GM21447 (cell line): ENCODE results near the gene PHTF2.
"Not testable (repeated sequence)": the region's sequence is repeated elsewhere in the genome, so short reads cannot be mapped to it uniquely, and the experiment has no call there.

Experiments used
- ATAC-seq: cut with Tn5 transposase; IDR thresholded peaks from one replicate; pipeline ENCODE4 v1.9.1; 2021; ENCODE audit not compliant: unreplicated experiment

The PHTF2 gene

GRCh38 chr7:77982926-77983550 lies 184.5 kb downstream of the PHTF2 start:
- no peak for ATAC-seq

DNA sequence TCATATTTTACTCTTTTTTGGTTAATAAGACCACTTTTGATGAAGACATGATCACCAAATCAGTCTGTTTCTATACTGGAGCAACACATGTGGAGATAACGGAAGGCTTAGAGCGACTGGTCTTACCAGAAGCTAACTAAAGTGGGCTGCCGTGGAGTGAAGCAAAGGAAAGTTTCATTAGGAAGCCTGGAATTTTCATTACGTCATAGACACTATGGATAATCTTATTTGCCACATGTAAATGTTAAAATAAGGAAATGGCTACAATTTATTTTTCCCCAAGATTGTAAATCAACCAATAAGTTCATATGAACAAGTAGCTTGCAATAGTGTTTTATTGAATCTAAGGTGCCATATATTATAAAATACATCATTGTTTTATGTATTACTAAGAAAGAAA lies 185.4 kb downstream of the PHTF2 start:
- no peak for ATAC-seq

- ATAC-seq, result no peak
Measured at GRCh38 chr7:77985232-77985973, 186.8 kb downstream of the PHTF2 start.

GRCh38 chr7:77985974-77986339 lies 187.4 kb downstream of the PHTF2 start:
- no peak for ATAC-seq

GRCh38 chr7:77989981-77990566 lies 191.5 kb downstream of the PHTF2 start:
- no peak for ATAC-seq

DNA sequence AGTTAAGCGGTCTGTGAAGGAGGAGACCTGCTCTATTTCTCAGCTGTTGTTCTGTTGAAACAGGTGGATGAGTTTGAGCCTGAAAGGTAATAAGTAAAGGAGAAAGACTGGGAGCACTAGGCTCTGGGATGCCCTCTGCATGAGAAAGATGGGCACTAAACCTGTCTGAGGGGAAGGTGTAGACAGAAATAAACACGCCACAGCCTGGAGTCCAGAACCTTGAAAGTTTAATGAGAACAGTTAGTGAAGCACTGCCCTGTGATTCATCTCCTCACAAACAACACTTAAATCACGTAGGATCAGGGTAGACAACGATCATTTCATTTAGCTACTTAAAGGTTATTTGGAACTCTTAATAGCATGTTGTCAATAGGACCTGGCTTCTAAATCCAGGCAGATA lies 193.1 kb downstream of the PHTF2 start:
- no peak for ATAC-seq

DNA sequence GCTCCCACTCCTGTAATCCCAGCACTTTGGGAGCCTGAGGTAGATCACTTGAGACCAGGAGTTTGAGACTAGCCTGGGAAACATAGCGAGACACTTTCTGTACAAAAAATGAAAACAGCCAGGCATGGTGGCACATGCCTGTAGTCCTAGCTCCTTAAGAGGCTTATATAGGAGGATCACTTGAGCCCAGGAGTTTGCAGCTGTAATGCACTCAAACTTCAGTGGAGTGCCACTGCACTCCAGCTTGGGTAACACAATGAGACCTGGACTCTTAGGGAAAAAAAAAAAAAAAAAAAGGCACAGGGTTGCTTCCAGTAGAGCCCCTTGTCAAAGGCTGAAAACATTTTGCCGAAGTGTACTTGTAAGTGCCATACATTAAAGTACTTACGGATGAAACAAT lies 195.3 kb downstream of the PHTF2 start:
- ATAC-seq, result no peak

- ATAC-seq, result no peak
Measured at GRCh38 chr7:77995717-77996116, 197.1 kb downstream of the PHTF2 start.

DNA sequence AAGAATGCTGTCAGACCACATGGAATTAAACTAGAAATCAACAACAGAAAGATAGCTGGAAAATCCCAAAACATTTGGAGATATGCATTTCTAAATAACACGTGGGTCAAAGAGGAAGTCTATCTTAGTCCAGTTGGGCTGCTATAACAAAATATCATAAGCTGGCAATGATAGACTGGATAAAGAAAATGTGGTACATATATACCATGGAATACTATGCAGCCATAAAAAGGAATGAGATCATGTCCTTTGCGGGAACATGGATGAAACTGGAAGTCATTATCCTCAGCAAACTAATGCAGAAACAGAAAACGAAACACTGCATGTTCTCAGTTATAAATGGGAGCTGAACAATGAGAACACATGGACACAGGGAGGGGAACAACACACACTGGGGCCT lies 200.6 kb downstream of the PHTF2 start:
- not testable (repeated sequence) for ATAC-seq

- no peak for ATAC-seq
Measured at GRCh38 chr7:78002021-78002420, 203.4 kb downstream of the PHTF2 start.

- no peak for ATAC-seq
Measured at GRCh38 chr7:78002715-78003114, 204.1 kb downstream of the PHTF2 start.

DNA sequence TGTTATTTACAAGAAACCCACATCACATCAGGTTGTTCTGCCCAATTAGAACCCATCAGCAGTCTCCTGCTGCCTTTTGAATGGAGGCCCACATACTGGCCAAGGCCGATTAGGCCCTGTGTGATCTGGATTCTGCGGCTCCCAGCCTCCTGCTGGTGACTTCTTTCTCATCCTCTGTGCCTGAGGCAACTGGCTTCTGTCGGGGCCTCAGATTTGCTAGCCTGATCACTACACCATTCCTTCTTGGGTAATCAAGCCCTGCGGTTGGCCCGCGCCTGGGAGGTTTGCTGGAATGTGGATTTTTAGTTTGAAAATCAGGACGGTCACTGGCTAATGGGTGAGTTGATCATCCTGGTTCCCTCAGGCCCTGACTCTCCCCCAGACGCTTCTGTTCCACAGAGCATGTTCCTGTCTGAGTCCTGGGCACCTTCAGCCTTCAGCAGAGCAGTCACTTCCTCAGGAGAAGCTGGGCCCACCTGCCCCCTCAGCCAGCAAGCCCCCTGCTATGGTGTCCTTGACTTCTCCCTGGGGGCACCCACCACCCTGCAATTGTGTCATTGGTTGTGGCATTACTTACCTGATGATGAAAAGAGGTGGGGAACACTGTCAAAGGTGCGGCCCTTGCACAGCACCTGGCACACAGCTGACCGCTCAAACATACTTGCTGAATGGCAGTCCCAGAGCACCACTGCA lies 207.6 kb downstream of the PHTF2 start:
- no peak for ATAC-seq
